Suprapubic skin (tissue), 3 donors: ENCODE measurements around the gene NRAS.

Experiments used
- CTCF ChIP-seq, 2 donors: fragments of 200-600 bp in 1 of 2; fragments of 450-650 bp in 1 of 2; sonication (generic) in 1 of 2; IDR thresholded peaks; one replicate each; pipeline ENCODE4 v1.5.1; 2016 to 2019; ENCODE audit warnings: antibody characterized with exemption in 2 of 2, mild to moderate bottlenecking in 1 of 2, moderate library complexity in 1 of 2
- POLR2A ChIP-seq, 2 donors: fragments of 450-650 bp; IDR thresholded peaks; one replicate each; pipeline ENCODE4 v1.6.1; 2017; ENCODE audit warnings: antibody characterized with exemption in 2 of 2, mild to moderate bottlenecking in 2 of 2, moderate library complexity in 2 of 2

- TF ChIP-seq POLR2A (IDR thresholded peaks at IDR 0.05) (no peak), CTCF (IDR thresholded peaks at IDR 0.05) (no peak)
Measured at GRCh38 chr1:114700036-114700600, 16.5 kb downstream of the NRAS start.
